Activated CD8-positive, alpha-beta memory T cell treated with anti-CD3 and anti-CD28 coated beads, Interleukin-2, amount 50 U/mL, for 1 hour (primary cell): Measurements from ENCODE around the gene IL21R.
"Not testable (repeated sequence)": the region's sequence is repeated elsewhere in the genome, so short reads cannot be mapped to it uniquely, and the experiment has no call there.

ENCODE experiments used
- DNase-seq: peaks from one replicate; pipeline ENCODE4 v3.0.0-alpha.2; 2020; ENCODE audit errors: extremely low read depth

IL21R gene

DNA sequence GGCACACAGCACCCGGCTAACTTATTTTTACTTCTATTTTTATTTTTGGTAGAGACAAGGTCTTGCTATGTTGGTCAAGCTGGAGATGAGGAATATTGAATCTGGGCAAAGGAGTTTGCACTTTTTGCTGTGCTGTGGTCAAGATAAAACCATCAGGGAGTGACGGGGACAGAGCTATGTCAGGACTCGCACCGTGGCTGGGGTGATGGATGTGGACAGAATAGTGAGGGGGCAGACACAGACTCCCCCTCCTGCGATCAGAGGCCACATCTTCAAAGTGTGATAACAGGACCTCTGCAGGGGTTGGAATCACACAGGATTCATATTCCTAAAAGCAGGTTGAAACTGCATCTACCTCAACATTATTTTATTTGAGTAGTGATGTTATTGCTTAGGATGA lies 25.6 kb downstream of the IL21R start:
- no peak for DNase-seq

GRCh38 chr16:27428026-27428785 lies 26.2 kb downstream of the IL21R start:
- no peak for DNase-seq

- no peak for DNase-seq
Measured at GRCh38 chr16:27429330-27429871, 27.4 kb downstream of the IL21R start.

GRCh38 chr16:27429981-27430441 lies 28.0 kb downstream of the IL21R start:
- no peak for DNase-seq

DNA sequence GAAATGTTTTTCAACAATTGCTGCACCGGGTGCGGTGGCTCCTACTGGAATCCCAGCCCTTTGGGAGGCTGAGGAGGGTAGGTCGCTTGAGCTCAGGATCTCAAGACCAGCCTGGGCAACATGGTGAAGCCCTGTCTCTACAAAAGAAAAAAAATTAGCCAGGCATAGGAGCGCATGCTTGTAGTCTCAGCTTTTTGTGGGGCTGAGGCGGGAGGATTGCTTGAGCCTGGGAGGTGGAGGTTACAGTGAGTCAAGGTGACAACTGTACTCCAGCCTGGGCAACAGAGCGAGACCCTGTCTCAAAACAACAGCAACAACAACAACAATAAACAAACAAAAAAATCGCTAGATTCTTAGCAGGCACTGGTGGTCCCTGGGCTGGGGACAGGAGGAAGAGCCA lies 28.5 kb downstream of the IL21R start:
- no peak for DNase-seq

GRCh38 chr16:27430923-27431484 lies 29.0 kb downstream of the IL21R start:
- DNase-seq: no peak

GRCh38 chr16:27431773-27432532 lies 30.0 kb downstream of the IL21R start:
- no peak for DNase-seq

- DNase-seq: no peak
Measured at GRCh38 chr16:27432558-27432957, 30.6 kb downstream of the IL21R start.

DNA sequence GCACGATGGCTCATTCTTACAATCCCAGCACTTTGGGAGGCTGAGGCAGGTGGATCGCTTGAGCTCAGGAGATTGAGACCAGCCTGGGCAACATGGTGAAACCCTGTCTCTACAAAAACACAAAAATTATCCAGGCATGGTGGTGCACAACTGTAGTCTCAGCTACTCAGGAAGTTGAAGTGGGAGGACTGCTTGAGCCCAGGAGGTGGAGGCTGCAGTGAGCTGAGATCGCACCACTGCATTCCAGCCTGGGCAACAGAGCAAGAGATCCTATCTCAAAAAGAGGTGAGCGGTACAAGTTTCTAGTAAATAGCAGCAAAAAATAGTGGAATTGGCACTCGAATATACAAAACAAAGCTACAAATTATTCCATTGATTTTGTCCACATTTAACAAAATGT lies 31.2 kb downstream of the IL21R start:
- not testable (repeated sequence) for DNase-seq

- DNase-seq: no peak
Measured at GRCh38 chr16:27433636-27434035, 31.7 kb downstream of the IL21R start.

GRCh38 chr16:27434141-27435051 lies 32.4 kb downstream of the IL21R start:
- no peak for DNase-seq

- not testable (repeated sequence) for DNase-seq
Measured at GRCh38 chr16:27435146-27435545, 33.2 kb downstream of the IL21R start.

- DNase-seq: no peak
Measured at GRCh38 chr16:27436065-27436464, 34.1 kb downstream of the IL21R start.

DNA sequence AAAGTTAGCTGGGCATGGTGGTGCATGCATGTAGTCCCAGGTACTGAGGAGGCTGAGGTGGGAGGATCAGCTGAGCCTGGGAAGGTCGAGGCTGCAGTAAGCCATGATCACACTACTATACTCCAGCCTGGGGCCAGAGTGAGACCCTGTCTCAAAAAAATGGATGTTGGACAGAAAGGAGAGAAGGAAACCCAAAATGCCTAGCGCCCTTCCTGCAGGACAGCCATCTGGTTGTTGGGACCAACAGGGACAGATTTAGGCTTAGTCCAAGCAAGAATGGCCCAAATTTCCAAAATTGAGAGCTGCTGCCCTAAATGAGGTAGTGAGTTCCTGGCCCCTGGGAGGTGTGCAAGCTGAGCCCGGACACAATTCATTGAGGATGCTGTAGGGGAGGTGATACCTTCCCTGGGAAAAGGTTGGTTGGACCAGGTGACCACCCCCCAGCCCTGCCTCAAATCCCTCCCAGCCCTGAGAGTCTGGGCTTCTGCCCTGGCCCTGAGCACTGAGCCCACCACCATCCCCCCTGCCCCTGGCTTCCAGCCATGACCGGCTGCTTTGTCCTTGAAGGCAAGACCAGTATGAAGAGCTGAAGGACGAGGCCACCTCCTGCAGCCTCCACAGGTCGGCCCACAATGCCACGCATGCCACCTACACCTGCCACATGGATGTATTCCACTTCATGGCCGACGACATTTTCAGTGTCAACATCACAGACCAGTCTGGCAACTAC lies 35.1 kb downstream of the IL21R start:
- DNase-seq: no peak

DNA sequence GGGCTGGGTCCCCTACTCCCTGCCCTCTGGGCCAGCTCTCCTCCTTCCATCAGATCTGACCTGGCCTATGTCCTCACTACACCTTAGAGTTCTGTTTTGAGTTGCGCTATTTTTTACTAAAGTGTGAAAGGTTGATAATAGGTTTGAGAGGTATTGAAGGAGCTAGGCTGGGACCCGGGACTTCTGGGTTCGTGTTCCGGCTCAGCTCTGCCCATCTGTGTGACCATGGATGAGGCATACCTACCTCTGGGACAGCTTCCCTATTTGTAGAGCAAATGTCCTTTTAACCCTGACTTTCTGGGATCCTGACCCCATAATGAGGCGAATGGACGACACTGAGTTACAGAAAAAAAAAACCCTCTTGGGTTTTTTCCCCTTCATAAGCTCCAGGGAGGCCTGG lies 36.0 kb downstream of the IL21R start:
- DNase-seq: no peak

- DNase-seq: no peak
Measured at GRCh38 chr16:27439271-27440018, 37.5 kb downstream of the IL21R start.

GRCh38 chr16:27441276-27441675 lies 39.3 kb downstream of the IL21R start:
- no peak for DNase-seq

GRCh38 chr16:27441998-27442397 lies 40.0 kb downstream of the IL21R start:
- DNase-seq: no peak

DNA sequence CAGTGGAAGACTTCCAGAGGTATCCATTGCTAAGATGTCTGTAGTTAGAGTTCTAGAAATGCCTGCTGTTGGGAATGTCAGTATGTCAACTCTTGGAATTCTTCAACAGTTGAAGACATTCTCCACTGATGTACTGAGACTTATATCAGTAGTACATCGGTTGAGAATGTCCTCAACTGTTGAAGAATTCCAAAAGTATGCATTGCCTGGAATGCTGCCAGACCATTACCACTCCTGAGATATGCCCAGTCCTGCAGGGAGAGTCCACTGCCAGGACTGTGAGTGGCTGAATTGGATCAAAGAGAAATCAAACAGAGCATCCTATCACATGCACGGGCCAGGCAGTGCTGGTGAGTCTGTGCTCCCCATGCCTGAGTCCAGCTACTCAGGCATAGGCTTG lies 42.0 kb downstream of the IL21R start:
- DNase-seq: no peak

DNA sequence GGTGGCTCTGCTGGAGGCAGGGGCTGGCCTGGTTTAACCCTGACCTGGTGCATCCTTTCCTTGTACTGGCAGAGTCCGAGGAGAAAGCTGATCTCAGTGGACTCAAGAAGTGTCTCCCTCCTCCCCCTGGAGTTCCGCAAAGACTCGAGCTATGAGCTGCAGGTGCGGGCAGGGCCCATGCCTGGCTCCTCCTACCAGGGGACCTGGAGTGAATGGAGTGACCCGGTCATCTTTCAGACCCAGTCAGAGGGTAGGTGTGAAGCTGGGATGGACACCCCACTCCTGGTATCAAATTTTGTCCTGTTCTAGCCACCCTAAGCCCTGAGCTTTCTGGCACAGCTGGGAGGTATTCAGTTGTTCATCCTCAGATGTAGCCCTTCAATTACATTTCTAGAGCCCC lies 42.5 kb downstream of the IL21R start:
- DNase-seq: no peak
